ENCODE results near the gene SLC17A3. TPM values are rescaled to one million over a fixed set of nuclear protein-coding genes. Genes with fewer than 3 reads are reported as not detected.
A peak's percentile ranks its signal among the peaks of the same experiment; 100 is the strongest.

Gene SLC17A3
- total RNA-seq, 1 donor from 2014 or later, result not detected

- H3K27me3 ChIP-seq, result peaks cover 12% of the 10 kb centered on the region
- Mint-ChIP-seq H3K27me3 (ENCODE audit: insufficient read depth, low read depth) (no peaks in the 10 kb centered on the region), H3K4me3 (no peak overlapping the region), H3K36me3 (no peaks in the 10 kb centered on the region), H3K4me1 (no peaks in the 10 kb centered on the region), H3K9me3 (no peaks in the 10 kb centered on the region), H3K27ac (no peak overlapping the region)
- H3K9me3 ChIP-seq (ENCODE audit: low read depth), result no peaks in the 10 kb centered on the region
- no peak overlapping the region for H3K9ac ChIP-seq
- no peak overlapping the region for H3K4me2 ChIP-seq
- H4K20me1 ChIP-seq (ENCODE audit: low read depth), result no peaks in the 10 kb centered on the region
- no peaks in the 10 kb centered on the region for H3F3A ChIP-seq (ENCODE audit: low read depth)
- no peak for DNase-seq (ENCODE audit: low spot score)
- H2AFZ ChIP-seq (replicated peaks), result no peak overlapping the region
- no peaks in the 10 kb centered on the region for H3K4me1 ChIP-seq
- no peaks in the 10 kb centered on the region for H3K79me2 ChIP-seq (ENCODE audit: low read depth)
- no peaks in the 10 kb centered on the region for H3K36me3 ChIP-seq
- H3K4me3 ChIP-seq, result no peak overlapping the region
- no peak overlapping the region for H3K27ac ChIP-seq
- TF ChIP-seq EZH2 (IDR thresholded peaks at IDR 0.05) (no peak), EZH2phosphoT487 (IDR thresholded peaks at IDR 0.05) (no peak)
- TF ChIP-seq, protein P1, sequence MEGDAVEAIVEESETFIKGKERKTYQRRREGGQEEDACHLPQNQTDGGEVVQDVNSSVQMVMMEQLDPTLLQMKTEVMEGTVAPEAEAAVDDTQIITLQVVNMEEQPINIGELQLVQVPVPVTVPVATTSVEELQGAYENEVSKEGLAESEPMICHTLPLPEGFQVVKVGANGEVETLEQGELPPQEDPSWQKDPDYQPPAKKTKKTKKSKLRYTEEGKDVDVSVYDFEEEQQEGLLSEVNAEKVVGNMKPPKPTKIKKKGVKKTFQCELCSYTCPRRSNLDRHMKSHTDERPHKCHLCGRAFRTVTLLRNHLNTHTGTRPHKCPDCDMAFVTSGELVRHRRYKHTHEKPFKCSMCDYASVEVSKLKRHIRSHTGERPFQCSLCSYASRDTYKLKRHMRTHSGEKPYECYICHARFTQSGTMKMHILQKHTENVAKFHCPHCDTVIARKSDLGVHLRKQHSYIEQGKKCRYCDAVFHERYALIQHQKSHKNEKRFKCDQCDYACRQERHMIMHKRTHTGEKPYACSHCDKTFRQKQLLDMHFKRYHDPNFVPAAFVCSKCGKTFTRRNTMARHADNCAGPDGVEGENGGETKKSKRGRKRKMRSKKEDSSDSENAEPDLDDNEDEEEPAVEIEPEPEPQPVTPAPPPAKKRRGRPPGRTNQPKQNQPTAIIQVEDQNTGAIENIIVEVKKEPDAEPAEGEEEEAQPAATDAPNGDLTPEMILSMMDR (IDR thresholded peaks at IDR 0.05), result no peak
These were observed 9.9 kb upstream of the SLC17A3 start for GRCh38 chr6:25883991-25884390.

DNA sequence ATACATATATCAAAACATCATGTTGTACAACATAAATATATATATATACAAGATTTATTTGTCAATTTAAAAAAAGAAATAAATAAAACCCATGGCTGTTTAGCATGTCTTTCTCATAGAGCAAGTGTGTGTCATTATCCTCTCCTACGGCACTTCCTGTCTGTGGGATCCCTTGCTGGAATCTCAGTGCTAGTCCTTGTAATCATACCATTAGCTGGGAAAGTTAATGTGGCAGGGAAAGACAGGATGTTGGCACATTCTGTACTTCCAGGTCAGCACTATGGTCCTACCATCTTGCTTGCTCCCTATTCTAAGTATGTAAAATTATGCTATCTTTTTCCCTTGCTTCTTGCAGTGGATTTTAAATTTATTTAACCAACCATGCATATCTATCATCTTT, 9.5 kb upstream of the SLC17A3 start:
- no peak overlapping the region for H3K4me3 ChIP-seq
- H4K20me1 ChIP-seq (ENCODE audit: low read depth), result no peaks in the 10 kb centered on the region
- no peak for DNase-seq (ENCODE audit: low spot score)
- no peaks in the 10 kb centered on the region for H3K9me3 ChIP-seq (ENCODE audit: low read depth)
- H3K4me1 ChIP-seq, result no peaks in the 10 kb centered on the region
- TF ChIP-seq EZH2phosphoT487 (IDR thresholded peaks at IDR 0.05) (no peak), EZH2 (IDR thresholded peaks at IDR 0.05) (no peak)
- TF ChIP-seq, protein P1 (IDR thresholded peaks at IDR 0.05), result no peak
- Mint-ChIP-seq H3K27me3 (ENCODE audit: insufficient read depth, low read depth) (no peaks in the 10 kb centered on the region), H3K9me3 (no peaks in the 10 kb centered on the region), H3K4me1 (no peaks in the 10 kb centered on the region), H3K4me3 (no peak overlapping the region), H3K27ac (no peak overlapping the region), H3K36me3 (no peaks in the 10 kb centered on the region)
- no peak overlapping the region for H3K27ac ChIP-seq
- no peaks in the 10 kb centered on the region for H3F3A ChIP-seq (ENCODE audit: low read depth)
- no peak overlapping the region for H3K4me2 ChIP-seq
- no peaks in the 10 kb centered on the region for H3K36me3 ChIP-seq
- H3K79me2 ChIP-seq (ENCODE audit: low read depth), result no peaks in the 10 kb centered on the region
- H2AFZ ChIP-seq (replicated peaks), result no peak overlapping the region
- H3K27me3 ChIP-seq, result peaks cover 12% of the 10 kb centered on the region
- H3K9ac ChIP-seq, result no peak overlapping the region

DNA sequence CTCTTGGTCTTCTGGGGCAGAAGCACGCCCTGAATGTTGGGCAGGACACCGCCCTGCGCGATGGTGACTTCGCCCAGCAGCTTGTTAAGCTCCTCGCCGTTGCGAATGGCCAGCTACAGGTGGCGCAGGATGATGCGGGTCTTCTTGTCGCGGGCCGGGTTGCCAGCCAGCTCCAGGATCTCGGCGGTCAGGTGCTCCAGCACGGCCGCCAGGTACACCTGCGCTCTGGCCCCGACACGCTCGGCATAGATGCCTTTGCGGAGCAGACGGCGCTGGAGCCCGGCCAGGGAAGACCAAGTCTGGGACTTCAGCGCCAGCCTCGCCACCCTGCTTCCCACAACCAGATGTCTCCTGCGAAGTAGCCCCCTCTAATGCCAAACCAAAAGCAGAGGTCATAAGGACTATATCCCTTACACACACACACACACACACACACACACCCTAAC, 8.0 kb upstream of the SLC17A3 start:
- H3K27me3 ChIP-seq, result peaks cover 12% of the 10 kb centered on the region
- DNase-seq (ENCODE audit: low spot score), result peak; percentile 51
- no peaks in the 10 kb centered on the region for H3K4me1 Mint-ChIP-seq
- no peak overlapping the region for H3K4me3 Mint-ChIP-seq
- no peaks in the 10 kb centered on the region for H3K79me2 ChIP-seq (ENCODE audit: low read depth)
- no peak overlapping the region for H3K9ac ChIP-seq
- H4K20me1 ChIP-seq (ENCODE audit: low read depth), result no peaks in the 10 kb centered on the region
- TF ChIP-seq, protein P1 (IDR thresholded peaks at IDR 0.05), result peak; percentile 27
- TF ChIP-seq EZH2phosphoT487 (IDR thresholded peaks at IDR 0.05), result no peak
- H3K27ac ChIP-seq, result no peak overlapping the region
- H3K4me2 ChIP-seq, result peak overlapping the region; percentile 62
- H3F3A ChIP-seq (ENCODE audit: low read depth), result no peaks in the 10 kb centered on the region
- H3K27me3 Mint-ChIP-seq (ENCODE audit: insufficient read depth, low read depth), result no peaks in the 10 kb centered on the region
- H3K9me3 Mint-ChIP-seq, result no peaks in the 10 kb centered on the region
- H3K4me1 ChIP-seq, result no peaks in the 10 kb centered on the region
- H3K9me3 ChIP-seq (ENCODE audit: low read depth), result no peaks in the 10 kb centered on the region
- no peak overlapping the region for H3K27ac Mint-ChIP-seq
- H2AFZ ChIP-seq (replicated peaks), result no peak overlapping the region
- H3K36me3 Mint-ChIP-seq, result no peaks in the 10 kb centered on the region
- peak overlapping the region; percentile 44 for H3K4me3 ChIP-seq
- H3K36me3 ChIP-seq, result no peaks in the 10 kb centered on the region
